HUDEP-2 (cell line): ENCODE data around the gene VTI1A.

ENCODE experiments used
- DNase-seq, 76 experiments: peaks; one replicate each; lab custom pipeline; 2025; ENCODE audit not compliant: unreplicated experiment in 76 of 76; lab: John Stamatoyannopoulos, UW

The VTI1A gene

DNA sequence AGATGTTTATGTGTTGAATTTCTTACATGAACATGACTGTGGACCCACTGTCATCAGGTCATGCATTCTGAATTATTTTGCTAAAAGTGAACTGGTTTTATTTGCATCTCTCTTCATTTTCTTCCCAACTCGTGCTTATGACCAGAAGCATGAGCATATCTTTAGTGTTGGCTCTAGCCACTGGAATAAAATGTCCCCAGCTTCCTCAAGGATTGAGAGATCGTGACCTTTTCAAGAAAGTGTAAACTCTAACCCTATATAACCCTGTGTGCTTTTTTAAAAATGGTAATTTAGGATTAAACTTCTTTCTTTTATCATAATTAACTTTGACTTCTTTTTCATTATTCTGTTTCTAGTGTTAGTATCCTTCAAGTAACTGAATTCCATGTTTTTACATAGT is 55.5 kb downstream of the VTI1A start:
- no peak for DNase-seq

DNA sequence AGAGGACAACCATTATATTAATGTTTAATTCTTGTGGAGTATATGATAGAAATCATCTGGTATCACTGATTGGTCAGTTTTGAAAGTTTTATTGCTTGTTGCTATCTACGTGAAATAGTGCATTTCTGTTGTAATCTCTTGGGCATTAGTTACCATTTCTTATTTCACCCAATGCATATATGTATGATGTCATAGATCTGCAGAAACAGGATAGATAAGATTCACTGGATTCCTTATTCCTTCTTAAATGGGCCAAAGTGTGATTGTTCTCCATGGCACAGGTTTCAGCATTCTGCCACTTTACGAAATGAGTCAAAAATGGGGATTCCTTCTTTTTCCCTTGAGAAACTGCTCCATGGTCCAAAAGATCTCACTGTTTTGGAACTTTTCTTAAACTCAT is 56.6 kb downstream of the VTI1A start:
- no peak for DNase-seq

DNA sequence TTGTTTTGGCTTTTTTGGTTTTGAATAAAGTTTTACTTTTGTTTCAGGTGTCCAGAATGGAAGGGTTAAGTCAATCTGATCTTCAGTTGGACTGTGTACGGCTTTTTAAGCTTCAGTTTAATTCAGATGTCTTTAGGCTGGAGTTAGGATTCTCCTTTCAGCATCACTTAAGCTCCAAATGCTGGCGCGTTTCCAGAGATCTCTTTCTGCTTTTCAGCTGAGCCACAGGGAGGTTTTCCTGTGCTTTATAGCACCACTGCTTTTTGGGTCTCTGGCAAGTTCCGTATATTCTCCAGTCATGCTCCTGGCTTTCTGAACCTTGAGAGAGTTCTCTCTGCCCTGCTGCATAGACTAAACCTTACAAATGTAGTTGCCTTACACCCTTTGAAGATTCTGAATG is 60.0 kb downstream of the VTI1A start:
- no peak for DNase-seq

DNA sequence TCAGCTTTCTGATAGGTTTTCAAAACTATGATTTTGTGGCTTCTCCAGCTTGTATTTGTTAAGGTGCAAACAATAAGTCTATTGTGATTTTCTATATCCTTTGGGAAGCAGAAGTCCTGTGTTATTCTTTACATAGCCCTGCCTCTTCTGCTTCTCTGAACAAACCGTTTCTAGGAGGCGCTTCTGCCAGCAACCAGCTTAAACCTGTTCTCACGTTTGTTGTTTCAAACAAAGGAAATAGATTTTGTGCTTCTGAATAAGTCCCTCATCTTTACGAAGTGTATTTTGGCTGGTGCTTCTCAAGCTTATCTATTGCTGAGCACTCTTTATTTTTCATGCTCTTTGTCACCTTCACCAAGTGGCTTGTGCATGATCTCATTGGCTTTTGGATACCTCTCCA is 61.0 kb downstream of the VTI1A start:
- DNase-seq = no peak

DNA sequence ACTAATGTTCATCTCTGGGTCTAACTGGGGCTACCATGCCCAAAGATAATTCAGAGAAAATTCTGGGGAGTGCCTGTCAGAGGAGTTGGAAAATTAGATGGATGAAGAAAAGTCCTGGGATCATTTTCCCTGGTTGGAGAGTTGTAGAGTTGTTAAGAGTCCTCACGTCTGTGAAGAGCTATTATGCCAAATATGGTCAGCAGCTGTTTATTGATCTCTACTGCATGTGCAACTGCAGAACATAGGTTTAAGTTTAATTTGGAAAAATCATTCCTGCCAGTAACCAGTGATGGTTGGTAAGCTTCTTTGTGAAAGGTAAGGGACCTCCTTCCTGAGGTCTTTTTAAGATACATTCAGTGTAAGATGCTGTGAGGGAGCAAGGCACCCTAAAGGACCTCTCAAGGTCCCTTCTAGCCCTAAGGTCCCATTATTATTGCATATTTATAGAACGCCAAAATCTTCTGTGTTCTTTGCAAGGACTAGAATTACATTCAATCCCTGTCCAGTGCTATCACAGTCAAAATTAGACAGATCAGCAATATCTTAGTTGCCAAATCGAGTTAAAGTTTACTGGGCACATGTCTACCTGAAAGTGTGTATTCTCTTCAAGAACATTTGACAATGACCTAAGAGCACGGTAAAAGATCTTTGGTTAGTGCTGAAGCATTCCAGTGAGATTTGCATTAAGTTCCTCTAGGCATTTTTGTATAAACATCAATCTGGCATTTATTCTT is 62.7 kb downstream of the VTI1A start:
- no peak for DNase-seq

DNA sequence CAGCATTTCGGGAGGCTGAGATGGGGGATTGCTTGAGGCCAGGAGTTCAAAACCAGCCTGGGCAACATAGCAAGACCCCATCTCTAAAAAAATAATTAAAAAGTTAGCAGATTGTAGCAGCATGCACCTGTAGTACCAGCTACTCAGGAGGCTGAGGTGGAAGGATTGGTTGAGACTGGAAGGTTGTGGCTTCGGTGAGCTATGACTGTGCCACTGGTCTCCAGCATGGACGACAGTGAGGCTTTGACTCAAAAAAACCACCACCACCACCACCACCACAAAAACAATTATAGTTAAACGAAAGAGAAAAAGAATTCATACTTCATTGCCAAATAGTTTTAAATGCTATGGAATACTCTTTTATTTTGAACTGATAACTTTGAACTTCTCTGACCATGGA is 63.4 kb downstream of the VTI1A start:
- DNase-seq = no peak

DNA sequence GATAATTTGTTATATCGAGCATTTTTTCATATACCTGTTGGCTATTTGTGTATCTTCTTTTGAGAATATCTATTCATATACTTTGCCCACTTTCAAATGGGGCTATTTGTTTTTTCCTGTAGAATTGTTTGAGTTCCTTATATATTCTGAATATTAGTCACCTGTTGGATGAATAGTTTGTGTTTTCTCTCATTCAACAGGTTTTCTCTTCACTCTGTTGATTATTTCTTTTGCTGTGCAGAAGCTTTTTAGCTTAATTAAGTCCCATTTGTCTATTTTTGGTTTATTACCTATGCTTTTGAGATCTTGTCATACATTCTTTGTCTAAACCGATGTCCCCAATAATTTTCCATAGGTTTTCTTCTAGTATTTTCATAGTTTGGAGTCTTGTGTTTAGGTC is 65.3 kb downstream of the VTI1A start:
- DNase-seq = no peak

DNA sequence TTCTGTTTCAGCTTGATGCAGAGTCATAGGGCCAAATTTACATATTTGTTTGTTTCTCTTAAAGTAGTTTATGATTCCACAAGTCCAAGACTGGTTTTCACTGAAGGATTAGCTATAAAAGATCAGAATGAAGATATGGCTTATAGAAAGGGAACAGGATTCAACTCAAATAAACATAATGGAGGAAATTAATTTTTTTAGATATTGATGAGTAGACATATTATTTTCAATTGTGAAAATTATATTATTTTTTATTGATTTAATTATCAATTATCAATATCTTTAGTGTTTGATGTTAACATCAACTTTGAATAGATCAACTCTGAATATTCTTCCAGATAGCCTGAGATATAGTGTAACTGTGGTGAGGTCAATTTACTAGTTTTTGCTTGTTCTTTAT is 68.1 kb downstream of the VTI1A start:
- no peak for DNase-seq

DNA sequence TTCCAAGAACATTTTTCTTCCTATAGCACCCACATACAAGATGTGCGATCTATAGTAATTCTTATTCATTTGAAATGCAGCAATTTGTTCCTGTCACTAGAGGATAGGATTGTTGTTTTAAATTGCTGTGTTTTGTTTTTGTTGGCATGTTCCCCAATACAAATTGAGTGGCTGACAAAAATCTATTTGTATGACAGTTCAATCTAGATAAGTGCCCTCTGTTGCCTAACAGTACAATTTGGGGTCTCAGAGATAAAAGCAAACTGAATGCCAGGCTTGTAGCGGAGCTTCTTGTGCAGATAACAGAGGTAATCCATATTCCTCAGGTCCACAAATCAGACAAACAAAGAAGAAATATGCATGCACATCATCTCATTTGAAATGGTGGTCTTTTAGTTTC is 68.8 kb downstream of the VTI1A start:
- DNase-seq = peak in 1 of 76 experiments; percentile 3

DNA sequence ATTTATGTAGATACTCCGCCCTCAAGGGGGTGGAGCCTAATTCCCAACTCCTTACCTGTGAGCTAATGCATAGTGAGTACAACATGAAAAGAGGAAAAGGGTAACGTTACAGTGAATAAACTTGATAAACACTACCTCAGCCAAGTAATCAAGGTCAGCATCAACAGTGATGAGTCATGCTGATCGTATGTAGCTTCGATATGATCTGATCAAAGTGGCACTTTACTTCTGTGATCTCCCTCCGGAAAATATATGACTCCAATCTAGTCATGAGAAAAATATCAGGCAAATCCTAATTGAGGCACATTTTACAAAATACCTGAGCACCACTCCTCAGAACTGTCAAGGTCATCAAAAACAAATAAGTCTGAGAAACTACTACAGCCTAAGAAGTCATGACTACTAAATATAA is 70.4 kb downstream of the VTI1A start:
- DNase-seq = peak in 1 of 76 experiments; percentile 2

DNA sequence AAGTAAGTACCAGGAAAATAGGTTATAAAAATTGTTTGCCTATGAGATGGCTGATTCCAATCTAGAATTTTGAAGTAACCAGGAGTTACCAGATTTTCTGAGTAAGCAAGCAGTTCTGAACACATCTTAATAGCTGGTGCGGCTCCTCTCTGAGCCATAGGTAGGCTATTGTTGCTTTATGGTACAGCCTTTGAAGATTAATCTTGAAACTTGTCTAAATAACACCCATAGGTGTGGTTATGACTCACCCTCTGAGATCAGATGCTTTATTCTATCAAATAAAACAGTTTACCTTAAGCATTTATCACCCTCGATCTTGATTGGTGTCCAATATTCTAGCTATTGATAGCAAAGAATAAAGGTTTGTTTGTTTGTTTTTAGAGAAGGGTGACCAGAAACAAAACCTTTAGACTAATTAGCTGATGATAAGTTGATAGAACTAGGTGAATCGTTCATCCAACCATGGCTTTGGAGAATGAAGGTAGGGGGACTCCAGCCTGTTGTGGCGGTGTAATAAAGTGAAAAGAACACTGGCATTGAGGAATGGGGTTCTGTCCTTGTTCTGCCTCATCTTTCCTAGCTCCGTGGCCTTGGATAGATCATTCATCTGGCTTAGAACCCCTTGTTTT is 72.2 kb downstream of the VTI1A start:
- no peak for DNase-seq

DNA sequence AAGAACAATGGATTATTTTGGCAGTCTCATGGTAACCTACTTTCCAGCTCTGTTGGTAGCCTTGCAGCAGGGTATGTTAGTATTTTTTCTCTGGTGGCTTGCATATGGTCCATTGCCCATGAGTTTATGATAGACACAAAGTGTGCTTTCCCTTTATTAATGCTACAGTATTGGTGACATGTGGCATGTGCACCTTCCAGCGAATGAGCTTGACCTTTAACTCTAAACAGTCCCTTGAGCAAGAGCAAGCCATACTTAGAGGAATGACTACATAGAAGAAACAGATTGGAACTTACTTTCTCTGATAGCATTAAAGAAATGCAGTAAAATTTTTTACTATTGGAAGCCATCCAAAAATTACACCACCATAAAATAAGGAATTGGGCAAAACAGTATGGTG is 73.9 kb downstream of the VTI1A start:
- no peak for DNase-seq

DNA sequence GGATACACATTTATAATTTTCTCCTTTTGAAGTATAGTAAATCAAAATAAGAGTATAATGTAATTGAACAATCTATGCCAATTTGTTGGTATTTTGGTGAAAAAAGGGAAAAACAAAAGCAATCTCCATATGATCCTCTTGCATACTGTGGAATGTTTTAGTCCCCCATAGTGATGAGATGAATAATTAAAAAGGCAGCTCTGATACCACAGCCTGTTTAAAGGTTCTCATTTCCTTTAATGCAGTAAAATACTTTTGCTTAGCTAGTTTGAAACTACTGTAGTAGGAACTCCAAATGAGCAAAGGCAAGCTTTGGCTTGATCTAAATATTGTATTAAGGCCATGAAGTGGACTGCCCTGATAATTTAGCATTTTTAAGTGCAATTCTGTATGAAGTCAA is 77.6 kb downstream of the VTI1A start:
- no peak for DNase-seq

DNA sequence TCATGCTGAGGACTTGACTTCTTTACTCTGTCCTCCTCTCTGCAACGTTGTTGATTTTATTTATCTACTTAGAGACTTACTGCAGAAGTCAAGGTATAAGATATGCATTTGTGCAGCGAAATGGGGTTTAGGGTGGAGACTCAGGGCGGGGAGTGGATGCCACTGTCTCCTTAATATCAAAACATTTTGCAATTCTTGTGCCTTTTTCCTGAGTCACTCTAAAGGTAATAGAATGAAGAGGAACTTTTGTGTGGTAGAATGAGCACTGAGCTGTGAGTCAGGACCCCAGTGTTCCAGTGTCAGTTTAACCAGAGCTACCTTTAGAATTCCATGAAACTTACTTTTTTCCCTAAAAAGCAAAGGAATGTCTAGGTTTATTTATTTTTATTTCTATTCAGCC is 78.2 kb downstream of the VTI1A start:
- no peak for DNase-seq

DNA sequence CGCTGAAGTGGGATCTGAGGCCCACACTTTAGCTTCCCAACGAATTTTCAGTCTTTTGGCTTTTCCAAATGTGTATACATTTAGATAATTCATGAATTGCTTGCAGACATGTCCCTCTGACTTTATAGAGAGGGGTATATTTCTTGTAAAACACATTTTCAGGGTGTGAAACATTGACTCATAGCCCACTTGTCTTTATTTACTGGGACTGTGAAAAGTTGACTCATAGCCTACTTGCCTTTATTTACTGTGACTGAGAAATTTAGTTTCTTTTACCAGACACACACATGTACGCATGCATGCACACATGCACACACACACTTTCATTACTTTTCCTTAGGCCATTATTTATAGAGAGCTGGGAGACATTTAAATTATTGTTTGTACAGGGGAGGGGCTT is 79.1 kb downstream of the VTI1A start:
- DNase-seq = no peak

DNA sequence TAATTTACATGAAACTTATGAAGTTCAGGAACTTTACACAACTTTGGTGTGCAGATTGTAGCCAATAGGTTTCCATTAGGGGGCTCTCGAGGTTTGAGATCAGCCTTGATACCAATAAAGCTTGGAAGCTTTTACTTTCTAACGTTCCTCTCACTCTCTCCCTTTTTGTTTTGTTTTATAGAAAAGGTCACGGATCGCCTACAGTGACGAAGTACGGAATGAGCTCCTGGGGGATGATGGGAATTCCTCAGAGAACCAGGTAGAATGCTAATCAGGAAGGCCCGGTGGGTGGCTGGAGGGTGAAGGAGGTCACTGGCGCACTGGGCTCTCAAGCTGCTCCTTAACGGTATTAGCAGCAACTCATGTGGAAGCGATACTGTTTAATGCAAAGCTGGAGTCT is 79.9 kb downstream of the VTI1A start:
- no peak for DNase-seq

DNA sequence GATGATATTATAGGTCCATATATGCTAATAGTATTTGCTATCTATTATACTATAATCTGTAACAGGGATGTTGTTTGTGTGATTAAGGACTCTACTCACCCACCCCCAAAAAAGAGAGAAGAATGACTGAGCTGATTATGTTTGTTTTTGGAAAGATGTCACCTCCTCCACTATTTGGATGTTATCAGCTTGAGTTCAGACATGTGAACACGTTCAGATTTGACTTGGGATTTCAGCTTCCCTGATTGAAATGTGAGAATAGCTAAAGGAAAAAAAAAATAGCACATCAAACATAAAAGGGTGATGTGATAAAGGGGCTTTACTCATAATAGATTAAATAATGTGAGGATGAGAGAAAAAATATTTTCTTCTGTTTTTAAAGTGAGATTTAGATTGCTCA is 81.2 kb downstream of the VTI1A start:
- DNase-seq = no peak

DNA sequence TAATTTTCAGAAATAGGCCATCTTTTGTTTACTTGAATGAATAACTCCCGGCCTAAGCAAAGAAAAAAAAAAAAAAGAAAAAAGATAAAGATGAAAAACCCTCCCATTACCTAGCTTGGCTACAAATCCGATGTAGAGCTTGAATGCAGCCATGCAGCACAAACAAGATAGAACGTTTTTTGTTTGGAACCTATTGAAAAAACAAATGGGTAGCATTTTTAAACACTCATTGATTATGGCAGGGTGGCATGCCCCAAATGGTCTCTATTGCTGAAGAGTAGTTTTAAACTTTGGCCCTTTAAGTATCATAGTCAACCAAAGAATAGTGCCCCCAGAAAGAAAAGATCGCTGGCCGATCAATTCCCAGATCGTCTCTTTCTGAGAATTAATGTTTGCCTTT is 84.4 kb downstream of the VTI1A start:
- DNase-seq = no peak

DNA sequence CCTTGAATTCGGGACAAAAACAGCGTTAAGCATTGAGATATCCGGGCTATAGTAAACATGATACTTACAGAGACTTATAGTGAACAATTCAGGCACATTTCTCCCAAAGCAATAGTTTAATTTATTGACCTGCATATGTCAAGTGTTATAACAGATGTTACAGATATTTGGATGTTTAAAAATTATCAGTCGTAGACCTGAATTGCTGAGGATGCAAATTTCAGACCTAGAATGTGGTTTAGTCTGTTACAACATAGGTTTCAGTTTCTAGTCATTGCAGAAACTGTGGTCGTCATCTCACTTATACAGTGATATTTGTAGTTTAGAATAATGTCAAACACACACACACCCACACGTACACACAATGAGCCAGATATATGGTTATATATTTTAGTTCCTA is 85.2 kb downstream of the VTI1A start:
- DNase-seq = no peak

DNA sequence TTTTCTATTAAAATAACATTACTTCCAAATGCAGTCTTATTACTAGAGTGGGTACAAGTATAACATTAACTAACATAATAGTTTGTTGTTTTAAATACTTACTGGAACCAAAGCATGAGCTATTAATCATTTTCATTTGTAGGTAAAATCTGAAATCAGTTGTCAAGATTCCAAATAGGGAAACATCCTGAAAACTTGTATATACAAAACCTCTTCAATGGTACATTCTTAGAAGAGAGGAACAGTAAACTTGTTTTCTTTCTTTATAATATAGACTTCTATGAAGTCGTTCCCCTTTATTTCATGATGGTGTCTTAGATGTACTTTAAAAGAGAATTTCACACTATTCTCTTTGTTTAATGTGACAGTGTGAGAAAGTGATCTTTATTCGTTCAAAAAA is 85.9 kb downstream of the VTI1A start:
- no peak for DNase-seq

DNA sequence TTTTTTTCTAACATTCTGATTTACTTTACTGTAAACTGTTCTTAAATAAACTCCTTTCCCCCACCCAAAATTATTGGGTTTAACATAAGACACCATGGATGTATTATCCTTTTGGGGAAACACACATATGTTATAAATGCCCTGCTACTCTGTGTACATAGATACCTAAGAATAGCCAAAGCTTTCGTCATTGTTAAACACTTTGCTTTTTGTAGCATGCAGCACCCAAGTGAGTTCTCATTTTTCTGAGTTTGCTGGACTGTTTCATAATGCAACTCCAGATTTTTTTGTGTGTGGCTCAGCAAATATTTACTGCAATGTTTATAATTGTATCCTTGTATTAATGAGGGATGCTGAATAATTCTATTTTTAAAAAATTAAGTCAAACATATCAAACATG is 86.9 kb downstream of the VTI1A start:
- DNase-seq = no peak

DNA sequence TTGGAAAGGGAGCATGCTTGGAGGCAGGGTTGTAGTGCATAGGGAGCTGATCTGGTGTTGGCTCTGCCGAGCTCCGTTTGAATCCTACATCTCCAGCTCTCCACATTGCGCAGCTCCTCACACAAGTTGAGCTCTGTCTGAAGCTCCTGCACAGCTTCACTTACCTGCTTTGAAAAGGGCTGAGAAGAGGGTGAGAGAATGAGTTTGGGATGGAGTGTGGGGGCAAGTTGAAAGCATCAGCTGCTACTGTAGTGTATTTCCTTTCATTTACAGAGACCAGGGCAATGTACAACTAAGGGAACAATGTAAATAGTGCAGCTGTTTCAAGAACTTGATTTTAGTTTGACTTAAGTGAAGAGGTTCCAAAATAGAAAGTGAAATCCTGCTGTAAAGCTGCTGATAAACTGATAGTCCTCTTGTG is 88.5 kb downstream of the VTI1A start:
- no peak for DNase-seq

DNA sequence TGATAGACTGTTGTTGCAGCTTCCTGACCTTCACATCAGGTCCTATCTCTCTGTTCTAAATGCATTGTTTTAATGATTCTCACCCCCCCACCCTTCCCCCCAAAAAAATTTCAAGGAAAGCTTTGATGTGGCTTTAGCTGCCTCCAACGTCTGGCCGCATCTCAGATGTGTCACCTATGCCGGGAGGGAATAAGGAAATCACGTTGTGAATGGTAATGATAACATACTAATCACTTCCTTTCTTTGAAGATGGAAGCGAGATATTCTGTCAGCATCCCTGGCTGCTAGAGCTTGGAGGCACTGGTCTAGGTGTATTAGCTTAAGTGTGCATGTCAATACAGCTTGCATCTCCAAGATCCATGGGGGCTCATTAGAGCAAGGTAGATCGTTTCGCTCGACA is 89.6 kb downstream of the VTI1A start:
- no peak for DNase-seq
